ENCODE results near the gene SUSD2.

DNA sequence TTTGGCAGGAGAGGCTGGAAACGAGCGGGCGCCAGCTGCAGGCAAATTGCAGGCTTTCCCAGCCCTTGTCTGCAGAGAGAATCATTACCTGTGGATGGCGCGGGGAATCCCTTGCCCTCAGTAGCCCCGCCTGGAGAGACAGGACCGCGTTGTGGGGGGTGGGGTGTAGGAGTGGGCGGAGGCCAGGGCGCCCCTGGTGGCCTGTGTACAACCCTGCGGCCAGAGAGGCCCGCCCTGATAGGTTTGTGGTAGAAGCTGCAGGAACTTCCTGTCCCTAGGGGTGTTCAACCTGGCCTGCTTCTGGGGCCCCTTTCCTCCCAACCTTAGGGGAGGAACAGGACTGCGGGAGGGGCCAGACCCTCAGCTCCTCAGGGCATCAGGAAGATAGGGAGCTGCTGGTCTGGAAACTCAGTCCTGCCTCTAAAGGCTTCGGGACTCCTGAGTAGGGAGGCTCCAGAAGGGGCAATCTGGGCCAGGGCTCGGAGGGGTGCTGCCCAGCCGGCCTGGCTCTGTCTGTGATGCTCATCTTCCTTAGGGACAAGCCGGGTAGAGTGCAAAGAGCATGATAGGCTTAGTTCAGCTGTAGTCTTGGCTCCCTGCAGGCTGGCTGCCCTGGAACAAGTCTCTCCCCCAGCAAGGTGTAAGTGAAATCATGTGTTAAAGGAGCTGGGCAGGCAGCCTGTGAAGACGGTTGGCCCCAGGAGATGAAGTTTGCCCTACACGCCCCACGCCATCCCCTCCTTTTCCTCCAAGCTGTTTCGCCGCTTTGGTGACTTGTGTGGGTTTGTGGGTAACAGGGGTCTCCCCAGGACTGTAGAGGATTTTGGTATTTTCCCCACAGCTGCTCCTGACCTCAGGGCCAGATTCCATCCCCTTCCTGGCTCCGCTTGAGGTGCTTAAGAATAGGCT lies 24.1 kb upstream of the SUSD2 start:
- TF ChIP-seq POLR2A (IDR thresholded peaks at IDR 0.05; ENCODE audit: low read depth) (no peak), EP300 (IDR thresholded peaks at IDR 0.05) (no peak), POLR2AphosphoS5 (IDR thresholded peaks at IDR 0.05) (peak in 1 of 2 donors; percentile 43)
- TF ChIP-seq, protein P1, sequence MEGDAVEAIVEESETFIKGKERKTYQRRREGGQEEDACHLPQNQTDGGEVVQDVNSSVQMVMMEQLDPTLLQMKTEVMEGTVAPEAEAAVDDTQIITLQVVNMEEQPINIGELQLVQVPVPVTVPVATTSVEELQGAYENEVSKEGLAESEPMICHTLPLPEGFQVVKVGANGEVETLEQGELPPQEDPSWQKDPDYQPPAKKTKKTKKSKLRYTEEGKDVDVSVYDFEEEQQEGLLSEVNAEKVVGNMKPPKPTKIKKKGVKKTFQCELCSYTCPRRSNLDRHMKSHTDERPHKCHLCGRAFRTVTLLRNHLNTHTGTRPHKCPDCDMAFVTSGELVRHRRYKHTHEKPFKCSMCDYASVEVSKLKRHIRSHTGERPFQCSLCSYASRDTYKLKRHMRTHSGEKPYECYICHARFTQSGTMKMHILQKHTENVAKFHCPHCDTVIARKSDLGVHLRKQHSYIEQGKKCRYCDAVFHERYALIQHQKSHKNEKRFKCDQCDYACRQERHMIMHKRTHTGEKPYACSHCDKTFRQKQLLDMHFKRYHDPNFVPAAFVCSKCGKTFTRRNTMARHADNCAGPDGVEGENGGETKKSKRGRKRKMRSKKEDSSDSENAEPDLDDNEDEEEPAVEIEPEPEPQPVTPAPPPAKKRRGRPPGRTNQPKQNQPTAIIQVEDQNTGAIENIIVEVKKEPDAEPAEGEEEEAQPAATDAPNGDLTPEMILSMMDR (IDR thresholded peaks at IDR 0.05), result peak; percentile 76 to 89 (median 78)
